Panc1 (cell line): ENCODE results near the gene SYT1.
"Not testable (repeated sequence)": the region's sequence is repeated elsewhere in the genome, so short reads cannot be mapped to it uniquely, and the experiment has no call there.

Source experiments
- POLR2AphosphoS5 ChIP-seq: IDR thresholded peaks from 2 replicates; pipeline ENCODE4 v1.6.1; 2012; ENCODE audit warnings: mild to moderate bottlenecking, low read depth, low read length, moderate library complexity
- TF ChIP-seq, protein P1 (sequence below): fragments of 450-650 bp; IDR thresholded peaks from 2 replicates; pipeline ENCODE4 v1.5.1; 2017; ENCODE audit warnings: mild to moderate bottlenecking

GRCh38 chr12:79426744-79427143 is 562.2 kb downstream of the SYT1 start:
- TF ChIP-seq, protein P1, sequence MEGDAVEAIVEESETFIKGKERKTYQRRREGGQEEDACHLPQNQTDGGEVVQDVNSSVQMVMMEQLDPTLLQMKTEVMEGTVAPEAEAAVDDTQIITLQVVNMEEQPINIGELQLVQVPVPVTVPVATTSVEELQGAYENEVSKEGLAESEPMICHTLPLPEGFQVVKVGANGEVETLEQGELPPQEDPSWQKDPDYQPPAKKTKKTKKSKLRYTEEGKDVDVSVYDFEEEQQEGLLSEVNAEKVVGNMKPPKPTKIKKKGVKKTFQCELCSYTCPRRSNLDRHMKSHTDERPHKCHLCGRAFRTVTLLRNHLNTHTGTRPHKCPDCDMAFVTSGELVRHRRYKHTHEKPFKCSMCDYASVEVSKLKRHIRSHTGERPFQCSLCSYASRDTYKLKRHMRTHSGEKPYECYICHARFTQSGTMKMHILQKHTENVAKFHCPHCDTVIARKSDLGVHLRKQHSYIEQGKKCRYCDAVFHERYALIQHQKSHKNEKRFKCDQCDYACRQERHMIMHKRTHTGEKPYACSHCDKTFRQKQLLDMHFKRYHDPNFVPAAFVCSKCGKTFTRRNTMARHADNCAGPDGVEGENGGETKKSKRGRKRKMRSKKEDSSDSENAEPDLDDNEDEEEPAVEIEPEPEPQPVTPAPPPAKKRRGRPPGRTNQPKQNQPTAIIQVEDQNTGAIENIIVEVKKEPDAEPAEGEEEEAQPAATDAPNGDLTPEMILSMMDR: not testable (repeated sequence)
- not testable (repeated sequence) for TF ChIP-seq POLR2AphosphoS5
